ENCODE data around the gene EVX2.

Gene EVX2

DNA sequence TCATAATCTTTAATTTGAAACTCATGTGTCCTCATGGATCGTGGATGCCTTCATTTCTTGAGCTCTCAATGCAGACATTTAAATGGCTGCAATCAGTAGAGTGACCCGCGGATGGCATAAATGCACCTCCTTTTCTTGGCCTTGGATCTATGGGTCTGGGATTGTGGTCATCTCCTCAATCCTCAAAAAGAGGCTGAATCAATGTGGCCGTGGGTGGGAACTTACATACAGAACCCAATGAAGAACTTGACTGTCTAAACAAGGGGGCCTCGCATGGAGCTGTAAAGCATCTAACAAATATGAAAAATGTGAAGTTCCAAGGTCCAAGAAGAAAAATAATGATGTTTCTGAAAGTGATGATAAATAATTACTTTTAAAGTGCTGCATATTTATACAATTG is 11.7 kb upstream of the EVX2 start:
- no peak for DNase-seq (ENCODE audit: low spot score)
- in situ Hi-C loops (cut with MboI; ENCODE audit: low pct_unique_long_range_greater_than_20kb, low sequenced_read_pairs, unreplicated experiment), result loop anchor here (25.0 kb wide), 2 partner anchors 408 to 1758 kb away; partner anchors contain the start of gene SP9
- TF ChIP-seq, protein P1, sequence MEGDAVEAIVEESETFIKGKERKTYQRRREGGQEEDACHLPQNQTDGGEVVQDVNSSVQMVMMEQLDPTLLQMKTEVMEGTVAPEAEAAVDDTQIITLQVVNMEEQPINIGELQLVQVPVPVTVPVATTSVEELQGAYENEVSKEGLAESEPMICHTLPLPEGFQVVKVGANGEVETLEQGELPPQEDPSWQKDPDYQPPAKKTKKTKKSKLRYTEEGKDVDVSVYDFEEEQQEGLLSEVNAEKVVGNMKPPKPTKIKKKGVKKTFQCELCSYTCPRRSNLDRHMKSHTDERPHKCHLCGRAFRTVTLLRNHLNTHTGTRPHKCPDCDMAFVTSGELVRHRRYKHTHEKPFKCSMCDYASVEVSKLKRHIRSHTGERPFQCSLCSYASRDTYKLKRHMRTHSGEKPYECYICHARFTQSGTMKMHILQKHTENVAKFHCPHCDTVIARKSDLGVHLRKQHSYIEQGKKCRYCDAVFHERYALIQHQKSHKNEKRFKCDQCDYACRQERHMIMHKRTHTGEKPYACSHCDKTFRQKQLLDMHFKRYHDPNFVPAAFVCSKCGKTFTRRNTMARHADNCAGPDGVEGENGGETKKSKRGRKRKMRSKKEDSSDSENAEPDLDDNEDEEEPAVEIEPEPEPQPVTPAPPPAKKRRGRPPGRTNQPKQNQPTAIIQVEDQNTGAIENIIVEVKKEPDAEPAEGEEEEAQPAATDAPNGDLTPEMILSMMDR (IDR thresholded peaks at IDR 0.05; ENCODE audit: extremely low read depth, insufficient read depth, missing control alignments), result no peak

DNA sequence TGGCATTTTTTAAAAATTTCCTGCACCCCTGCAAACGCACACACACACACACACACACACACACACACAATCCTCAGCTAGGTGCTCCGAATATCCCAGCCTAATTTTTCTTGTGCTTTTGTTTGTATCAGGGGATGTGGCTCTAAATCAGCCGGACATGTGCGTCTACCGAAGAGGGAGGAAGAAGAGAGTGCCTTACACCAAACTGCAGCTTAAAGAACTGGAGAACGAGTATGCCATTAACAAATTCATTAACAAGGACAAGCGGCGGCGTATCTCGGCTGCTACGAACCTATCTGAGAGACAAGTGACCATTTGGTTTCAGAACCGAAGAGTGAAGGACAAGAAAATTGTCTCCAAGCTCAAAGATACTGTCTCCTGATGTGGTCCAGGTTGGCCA is 10.6 kb upstream of the EVX2 start:
- in situ Hi-C loops (cut with MboI; ENCODE audit: low pct_unique_long_range_greater_than_20kb, low sequenced_read_pairs, unreplicated experiment), result loop anchor here (25.0 kb wide), 2 partner anchors 407 to 1757 kb away; partner anchors contain the start of gene SP9
- TF ChIP-seq, protein P1 (IDR thresholded peaks at IDR 0.05; ENCODE audit: extremely low read depth, insufficient read depth, missing control alignments), result no peak
- DNase-seq (ENCODE audit: low spot score), result no peak

DNA sequence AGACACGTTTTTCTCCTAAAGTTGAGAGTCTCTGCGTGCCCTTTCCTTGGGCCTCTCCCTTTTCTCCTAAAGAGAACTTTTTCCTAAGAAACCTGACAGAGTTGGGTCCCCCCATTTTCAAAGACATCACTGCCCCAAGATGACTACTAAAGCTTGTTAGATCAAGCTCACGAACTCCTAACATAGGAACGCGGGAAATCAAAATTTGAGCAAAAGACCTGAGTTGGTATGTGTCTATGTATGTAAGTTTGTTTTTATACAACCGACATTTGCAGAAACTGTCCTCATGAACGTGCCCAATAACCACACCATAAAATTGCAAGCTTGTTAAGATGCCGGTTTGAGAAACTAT is 10.1 kb upstream of the EVX2 start:
- in situ Hi-C loops (cut with MboI; ENCODE audit: low pct_unique_long_range_greater_than_20kb, low sequenced_read_pairs, unreplicated experiment), result loop anchor here (25.0 kb wide), 2 partner anchors 407 to 1757 kb away; partner anchors contain the start of gene SP9
- no peak for DNase-seq (ENCODE audit: low spot score)
- TF ChIP-seq, protein P1 (IDR thresholded peaks at IDR 0.05; ENCODE audit: extremely low read depth, insufficient read depth, missing control alignments), result no peak

DNA sequence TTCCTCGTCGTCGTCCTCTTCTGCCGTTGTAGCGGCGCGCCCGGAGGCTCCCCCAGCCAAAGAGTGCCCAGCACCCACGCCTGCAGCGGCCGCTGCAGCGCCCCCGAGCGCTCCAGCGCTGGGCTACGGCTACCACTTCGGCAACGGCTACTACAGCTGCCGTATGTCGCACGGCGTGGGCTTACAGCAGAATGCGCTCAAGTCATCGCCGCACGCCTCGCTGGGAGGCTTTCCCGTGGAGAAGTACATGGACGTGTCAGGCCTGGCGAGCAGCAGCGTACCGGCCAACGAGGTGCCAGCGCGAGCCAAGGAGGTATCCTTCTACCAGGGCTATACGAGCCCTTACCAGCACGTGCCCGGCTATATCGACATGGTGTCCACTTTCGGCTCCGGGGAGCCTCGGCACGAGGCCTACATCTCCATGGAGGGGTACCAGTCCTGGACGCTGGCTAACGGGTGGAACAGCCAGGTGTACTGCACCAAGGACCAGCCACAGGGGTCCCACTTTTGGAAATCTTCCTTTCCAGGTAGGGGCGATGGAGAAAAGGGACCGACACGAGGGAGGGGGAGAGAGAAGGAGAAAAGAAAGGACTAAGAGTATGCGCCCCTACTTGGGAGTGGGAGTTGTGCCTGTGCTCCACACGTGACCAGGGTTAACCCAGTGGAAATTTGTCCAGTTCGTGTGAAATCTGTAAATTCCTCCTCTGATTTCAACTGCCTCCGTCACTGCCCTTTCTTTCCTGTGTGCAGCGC is 9.6 kb upstream of the EVX2 start:
- TF ChIP-seq, protein P1 (IDR thresholded peaks at IDR 0.05; ENCODE audit: extremely low read depth, insufficient read depth, missing control alignments), result peak; percentile 7
- no peak for DNase-seq (ENCODE audit: low spot score)
- in situ Hi-C loops (cut with MboI; ENCODE audit: low pct_unique_long_range_greater_than_20kb, low sequenced_read_pairs, unreplicated experiment), result loop anchor here (25.0 kb wide), 2 partner anchors 406 to 1756 kb away; partner anchors contain the start of gene SP9

DNA sequence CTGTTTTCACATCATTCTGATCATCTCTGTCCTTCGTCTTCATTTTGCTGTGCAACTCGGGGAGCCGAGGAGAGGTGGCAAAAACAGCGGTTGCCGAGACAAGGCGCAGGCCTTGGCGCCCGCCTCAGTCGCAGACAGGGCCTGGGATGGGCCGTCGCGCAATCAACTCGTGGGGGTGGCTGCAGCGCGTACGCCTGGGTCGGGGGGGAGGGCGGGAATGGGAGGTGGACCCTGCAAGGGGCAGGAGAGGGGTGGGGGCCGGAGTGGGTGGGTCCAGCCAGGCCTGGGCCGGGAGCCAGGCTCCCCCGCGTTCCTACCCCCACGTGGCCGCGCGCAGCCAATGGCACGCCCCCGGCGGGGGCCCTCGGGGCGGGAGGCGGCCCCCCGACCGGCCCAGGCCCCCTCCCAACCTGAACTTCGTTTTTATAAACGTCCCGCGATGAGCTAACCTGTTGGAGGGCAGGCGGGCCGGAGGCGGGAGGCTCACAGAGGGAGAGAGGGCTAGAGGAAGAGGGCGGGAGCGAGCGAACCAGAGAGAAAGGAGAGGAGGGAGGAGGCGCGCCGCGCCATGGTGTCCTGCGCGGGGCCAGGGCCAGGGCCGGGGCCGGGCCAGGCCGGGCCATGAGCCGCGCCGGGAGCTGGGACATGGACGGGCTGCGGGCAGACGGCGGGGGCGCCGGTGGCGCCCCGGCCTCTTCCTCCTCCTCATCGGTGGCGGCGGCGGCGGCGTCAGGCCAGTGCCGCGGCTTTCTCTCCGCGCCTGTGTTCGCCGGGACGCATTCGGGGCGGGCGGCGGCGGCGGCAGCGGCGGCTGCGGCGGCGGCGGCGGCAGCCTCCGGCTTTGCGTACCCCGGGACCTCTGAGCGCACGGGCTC is 8.7 kb upstream of the EVX2 start, which contains the start of gene HOXD13:
HOXD13 (plus strand) TSS at position 452 of the 875 bp plus-strand sequence; CDS start at position 622, 170 bp downstream.
- no peak for DNase-seq (ENCODE audit: low spot score)
- TF ChIP-seq, protein P1 (IDR thresholded peaks at IDR 0.05; ENCODE audit: extremely low read depth, insufficient read depth, missing control alignments), result no peak
- in situ Hi-C loops (cut with MboI; ENCODE audit: low pct_unique_long_range_greater_than_20kb, low sequenced_read_pairs, unreplicated experiment), result loop anchor here (25.0 kb wide), 2 partner anchors 405 to 1755 kb away; partner anchors contain the start of gene SP9

All from GM13977 (cell line).